Measurements from ENCODE around the gene WASF3.

Gene WASF3, protein sequence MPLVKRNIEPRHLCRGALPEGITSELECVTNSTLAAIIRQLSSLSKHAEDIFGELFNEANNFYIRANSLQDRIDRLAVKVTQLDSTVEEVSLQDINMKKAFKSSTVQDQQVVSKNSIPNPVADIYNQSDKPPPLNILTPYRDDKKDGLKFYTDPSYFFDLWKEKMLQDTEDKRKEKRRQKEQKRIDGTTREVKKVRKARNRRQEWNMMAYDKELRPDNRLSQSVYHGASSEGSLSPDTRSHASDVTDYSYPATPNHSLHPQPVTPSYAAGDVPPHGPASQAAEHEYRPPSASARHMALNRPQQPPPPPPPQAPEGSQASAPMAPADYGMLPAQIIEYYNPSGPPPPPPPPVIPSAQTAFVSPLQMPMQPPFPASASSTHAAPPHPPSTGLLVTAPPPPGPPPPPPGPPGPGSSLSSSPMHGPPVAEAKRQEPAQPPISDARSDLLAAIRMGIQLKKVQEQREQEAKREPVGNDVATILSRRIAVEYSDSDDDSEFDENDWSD

DNA sequence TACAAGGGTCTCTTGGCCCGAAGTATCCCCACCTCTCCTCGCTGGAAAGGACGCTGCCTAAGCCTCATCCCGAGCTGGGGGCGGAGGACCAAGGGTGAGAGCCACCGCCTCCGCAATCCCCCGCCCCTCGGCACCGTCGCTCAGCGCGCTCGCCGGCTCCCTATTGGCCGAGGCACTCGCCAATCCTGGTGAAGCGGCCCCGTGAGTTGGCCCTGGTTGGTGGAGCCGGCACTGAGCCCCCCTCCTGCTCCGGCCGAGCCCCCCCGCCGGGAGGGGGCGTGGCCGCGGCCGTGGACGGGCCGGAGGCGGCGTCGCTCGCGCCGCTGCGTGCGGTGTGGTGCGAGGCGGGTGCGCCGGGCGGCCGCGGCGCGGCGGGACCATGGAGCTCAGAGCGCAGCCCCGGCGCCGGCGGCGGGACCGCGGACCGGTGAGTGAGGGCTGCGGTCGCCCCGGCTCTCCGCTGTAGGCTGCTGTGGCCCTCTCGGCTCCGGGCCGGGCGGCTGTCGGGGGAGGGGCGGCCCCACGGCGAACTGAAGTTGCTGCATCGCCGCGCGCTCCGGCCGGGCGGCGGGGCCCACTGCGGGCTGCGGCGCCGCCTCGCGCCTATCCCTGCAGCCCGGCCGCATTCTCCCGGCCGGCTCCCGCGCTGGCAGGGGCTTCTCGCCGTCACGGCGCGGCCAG lies at the start of gene WASF3:
Gene WASF3 (plus strand): TSS at position 291 of the 681 bp plus-strand sequence. CDS start 84,588 bp downstream, outside the sequence.
- DNase-seq (ENCODE audit: low spot score), result peak; percentile 96

DNA sequence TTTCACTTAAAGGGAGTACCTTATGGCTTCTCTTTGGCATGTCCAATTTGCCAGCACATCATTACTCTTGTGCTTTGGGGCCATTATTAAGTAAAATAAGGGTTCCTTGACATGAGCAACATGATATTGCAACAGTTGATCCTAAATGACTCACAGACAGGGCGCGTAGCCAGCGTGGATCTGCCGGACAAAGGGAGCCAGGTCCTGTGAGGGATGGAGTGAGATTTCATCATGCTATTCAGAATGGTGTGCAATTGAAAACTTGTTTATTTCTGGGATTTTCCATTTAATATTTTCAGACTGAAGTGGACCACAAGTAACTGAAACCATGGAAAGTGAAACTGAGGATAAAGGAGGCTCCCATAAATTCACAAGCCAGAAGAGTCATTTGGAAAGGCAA lies 48.6 kb upstream of the WASF3 start:
- DNase-seq (ENCODE audit: low spot score), result no peak

DNA sequence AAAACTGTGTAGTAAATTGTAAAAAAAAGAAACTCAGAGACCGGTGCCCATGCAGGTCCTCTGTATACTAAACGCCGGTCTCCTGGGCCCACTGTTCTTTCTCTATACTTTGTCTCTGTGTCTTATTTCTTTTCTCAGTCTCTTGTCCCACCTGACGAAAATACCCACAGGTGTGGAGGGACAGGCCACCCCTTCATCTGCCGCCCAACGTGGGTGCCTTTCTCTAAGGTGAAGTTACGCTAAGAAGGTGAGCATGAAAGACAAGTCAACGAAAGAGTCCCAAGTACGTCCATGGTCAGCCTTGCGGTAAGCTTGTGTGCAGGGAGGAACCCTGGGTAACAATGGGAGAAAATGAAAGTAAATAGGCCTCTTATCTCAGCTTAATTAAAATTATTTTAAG lies 48.0 kb upstream of the WASF3 start:
- no peak for DNase-seq (ENCODE audit: low spot score)

DNA sequence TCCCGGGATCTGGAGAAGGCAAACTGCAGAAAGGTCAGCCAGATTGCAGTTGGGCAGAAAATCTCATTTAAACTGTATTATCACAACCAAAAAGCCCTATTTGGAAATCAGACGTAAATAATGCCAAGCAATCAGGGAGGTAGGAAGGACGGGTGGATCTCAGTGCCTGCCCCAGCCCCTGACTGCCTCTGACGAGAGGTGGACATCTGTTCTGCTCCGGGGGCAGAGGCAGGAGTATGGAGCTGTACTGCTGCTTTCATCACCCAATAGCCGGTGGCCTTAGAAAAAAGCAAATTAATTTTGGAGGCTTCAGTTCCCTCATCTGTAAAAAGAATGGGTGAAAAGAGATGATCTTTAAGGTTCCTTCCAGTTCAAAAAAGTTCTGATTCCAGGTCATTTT lies 43.6 kb upstream of the WASF3 start:
- DNase-seq (ENCODE audit: low spot score), result no peak

DNA sequence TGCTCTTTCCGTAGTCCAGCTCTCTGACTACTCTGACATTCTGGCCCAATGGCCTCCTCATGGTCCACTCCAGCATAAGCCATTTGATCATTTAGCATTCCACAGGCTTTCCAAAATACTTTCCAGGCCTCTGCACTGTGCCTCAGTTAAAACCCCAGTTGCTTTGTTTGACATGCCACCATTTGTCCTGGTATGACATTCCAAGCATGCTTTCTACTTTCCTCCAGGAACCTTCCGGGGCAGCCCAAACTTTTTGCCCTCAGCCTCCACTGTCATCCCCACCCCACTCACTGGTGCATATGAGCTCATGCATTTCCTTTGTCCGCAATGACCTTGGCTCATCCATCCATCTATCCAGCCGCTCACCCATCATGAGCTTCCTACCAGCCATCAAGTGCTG lies 41.8 kb upstream of the WASF3 start:
- DNase-seq (ENCODE audit: low spot score), result no peak

DNA sequence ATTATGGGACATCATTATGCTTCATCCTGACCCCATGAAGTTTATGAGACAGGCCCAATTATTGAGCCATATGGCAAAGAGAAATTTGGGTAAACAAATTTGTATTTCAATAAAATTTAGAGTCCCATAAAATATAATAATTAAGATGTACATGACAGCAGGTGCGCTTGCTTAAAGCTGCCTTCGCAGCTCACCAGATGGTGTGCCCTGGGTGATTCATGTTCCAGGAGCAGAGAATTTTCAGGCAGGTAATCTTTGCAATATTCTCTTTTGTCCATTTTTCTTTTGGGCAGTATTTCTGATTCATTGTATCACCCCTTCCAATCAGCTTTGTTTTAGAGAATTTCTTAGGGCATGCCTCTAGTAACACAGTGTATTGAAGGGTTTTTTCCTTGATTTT lies 39.5 kb upstream of the WASF3 start:
- DNase-seq (ENCODE audit: low spot score), result peak; percentile 80

DNA sequence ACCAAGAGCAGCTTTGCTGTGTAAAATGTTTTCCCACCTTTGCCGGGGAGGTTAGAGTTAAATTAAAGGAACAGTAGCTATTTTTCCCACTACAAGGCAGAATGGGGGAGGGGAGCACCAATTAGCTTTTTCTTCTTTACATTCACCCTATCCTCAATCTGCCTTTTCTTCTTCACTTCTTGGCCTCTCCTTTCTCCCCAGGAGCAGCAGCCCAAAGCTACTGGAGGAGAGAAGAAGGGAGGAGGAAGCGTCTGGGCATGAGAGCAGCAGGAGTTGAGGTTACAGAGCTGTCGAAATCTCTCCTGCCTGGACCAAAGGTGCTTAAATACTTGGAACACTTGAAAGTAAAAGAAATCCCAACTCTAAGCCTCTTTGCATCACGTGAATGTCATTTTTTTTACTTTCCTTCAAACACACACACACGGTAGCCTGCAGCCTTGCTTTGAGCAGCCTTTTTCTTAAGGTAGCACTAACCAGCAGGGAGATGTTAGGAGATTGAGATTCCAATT lies 39.0 kb upstream of the WASF3 start:
- DNase-seq (ENCODE audit: low spot score), result peak; percentile 46

DNA sequence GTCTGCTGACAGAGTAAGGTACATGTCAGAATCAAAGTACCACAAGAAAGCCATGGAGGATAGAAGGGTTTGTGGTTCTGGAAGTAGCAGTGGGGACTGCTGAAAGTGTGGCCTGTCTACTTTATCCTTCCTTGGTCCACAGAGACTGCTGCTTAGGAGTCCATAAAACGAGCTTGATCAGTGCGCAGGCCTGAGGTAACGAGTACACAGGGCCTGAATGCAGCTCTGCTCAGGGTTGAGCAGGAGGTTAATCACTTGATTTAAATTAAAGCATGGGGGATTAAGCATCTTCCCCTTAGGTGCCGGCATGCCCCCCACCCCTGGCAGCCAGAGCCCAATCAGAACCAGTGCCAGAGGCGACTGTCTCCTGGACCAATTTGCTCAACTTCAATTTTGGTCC lies 34.9 kb upstream of the WASF3 start:
- peak; percentile 9 for DNase-seq (ENCODE audit: low spot score)

DNA sequence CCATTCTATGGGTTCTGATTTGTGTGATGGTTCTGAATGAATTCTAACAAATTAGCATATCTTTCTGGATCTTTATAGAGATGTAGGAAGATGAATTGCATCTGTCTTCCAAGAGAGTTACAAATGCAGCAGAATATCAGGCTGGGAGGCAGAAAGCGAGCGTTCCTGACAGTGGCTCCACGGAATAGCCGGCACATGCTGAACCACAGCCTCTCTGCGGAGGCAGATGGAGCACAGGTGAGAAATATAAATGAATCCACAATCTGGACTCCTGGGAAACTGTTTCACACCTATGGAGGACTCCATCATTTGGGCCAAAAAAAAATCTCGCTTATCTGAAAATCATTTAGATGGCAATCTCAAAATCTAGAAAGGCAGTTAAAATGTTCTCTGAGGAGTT lies 34.5 kb upstream of the WASF3 start:
- peak; percentile 73 for DNase-seq (ENCODE audit: low spot score)

DNA sequence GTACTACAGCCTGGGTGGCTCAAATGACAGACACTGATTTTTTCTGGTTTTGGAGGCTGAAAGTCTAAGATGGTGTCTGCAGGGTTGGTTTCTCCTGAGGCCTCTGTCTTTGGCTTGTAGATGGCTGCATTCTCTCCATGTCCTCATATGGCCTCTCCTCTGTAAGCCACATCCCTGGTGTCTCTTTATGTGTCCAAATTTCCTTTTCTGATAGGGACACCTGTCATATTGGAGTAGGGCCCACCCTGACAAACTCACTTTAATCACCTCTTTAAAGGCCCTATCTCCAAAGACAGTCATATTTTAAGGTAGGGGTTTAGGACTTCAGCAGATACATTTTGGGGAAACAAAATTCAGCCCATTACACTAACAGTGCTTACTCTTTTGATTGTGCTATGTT lies 32.0 kb upstream of the WASF3 start:
- peak; percentile 74 for DNase-seq (ENCODE audit: low spot score)

DNA sequence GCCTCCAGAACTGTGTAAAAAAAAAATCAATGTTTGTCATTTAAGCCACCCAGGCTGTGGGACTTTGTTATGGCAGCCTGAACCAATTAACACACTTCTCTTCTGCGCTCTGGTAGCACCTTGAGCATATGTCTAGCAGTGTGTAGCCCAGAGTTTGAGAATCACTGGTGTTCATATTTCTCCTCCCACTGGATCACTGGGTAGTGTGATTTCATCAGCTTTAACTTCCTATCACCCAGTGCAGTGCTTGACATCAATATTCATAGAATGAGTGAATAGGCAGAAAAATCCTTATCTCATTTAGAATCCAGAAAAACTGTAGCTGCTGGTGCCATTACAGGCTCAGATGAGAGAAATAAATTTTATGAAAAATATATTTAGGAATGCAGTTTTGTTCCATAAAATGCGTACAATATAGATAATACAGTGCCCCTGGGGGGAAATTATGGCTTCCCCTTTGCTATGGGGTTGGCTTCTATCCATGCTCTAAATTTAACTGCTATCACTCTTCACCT lies 30.7 kb upstream of the WASF3 start:
- peak; percentile 8 for DNase-seq (ENCODE audit: low spot score)

DNA sequence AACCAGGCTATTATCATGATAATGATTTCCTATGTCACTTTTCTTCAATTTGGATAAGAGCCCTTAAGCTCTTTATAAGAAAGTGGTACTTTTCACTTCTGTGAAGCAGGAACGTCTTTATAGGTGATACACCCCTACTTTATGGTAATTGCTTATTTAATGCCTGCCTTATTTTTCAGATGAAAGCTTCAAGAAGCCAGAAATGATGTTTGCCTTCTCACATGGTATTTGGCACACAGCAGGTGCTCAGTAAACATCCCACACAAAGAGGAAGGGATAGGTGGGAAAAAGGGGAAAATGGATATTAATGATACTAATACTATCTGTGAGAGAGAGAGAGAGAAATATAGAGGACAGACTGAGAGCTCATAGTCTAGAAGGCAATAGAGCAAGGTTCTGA lies 29.0 kb upstream of the WASF3 start:
- no peak for DNase-seq (ENCODE audit: low spot score)

DNA sequence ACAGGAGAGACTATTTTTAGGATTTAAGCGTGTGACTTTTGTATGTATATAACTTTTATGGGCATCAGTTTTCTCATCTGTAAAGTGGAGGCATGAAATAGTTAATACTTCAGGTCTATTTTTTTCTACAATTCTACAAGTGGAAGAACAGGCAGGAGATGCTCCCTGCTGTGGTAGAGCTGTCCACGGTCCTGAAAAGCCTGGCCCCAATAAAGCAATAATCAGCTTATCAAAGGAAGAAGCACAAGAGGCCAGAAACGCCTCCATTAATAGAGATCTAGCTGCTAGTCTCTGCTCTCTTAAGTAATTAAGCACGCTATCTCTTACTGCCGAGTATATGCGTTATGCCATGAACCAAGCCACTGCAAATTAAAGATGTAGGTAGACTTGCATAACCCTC lies 28.0 kb upstream of the WASF3 start:
- no peak for DNase-seq (ENCODE audit: low spot score)

DNA sequence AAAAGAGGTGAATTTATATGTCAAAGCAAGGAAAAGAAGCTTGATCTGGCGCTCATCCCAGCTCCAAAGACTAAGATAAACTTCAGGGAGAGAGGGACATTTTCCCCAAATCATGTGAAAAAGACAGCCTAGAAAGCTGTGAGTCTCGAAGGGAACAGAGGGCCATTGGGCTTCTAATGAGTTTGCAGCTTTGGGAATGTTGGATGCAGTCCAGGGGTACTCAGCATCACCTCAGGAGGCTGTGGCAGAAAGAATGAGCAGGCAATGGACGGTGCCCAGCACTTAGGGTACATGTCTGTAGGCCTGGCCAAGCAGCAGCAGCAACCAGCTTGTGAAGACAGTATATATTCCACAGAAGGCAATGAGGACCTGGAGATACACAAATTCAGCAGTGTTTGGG lies 25.7 kb upstream of the WASF3 start:
- peak; percentile 53 for DNase-seq (ENCODE audit: low spot score)

DNA sequence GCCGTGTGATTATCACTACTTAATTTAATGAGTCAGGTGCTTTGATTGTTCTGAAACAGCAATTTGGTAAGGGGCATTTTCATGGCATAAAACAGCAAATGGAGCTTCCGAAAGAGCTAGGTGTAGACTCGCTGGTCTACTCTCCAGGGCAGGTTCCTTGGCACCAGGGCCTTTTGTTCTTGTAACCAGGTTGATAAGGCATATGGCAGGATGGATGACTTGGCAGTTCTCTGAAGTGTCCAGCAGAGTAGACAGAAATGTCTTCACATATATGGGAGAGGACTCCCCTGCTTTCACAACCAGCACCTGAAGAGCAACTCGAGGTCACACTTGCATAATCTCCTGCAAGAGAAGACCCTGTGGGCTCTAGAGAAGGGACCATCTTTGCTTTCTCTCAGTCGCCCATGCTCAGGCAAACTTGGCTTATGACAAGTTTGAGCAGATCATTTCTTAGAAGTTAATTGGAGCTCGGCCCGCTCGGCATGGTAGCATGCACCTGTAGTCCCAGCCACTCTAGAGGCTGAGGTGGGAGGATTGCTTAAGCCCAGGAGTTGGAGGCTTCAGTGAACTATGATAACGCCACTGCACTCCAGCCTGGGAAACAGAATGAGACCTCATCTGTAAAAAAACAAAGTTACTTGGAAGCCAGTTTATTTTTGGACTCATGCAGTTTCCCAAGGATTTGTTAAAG lies 23.3 kb upstream of the WASF3 start:
- peak; percentile 47 for DNase-seq (ENCODE audit: low spot score)

DNA sequence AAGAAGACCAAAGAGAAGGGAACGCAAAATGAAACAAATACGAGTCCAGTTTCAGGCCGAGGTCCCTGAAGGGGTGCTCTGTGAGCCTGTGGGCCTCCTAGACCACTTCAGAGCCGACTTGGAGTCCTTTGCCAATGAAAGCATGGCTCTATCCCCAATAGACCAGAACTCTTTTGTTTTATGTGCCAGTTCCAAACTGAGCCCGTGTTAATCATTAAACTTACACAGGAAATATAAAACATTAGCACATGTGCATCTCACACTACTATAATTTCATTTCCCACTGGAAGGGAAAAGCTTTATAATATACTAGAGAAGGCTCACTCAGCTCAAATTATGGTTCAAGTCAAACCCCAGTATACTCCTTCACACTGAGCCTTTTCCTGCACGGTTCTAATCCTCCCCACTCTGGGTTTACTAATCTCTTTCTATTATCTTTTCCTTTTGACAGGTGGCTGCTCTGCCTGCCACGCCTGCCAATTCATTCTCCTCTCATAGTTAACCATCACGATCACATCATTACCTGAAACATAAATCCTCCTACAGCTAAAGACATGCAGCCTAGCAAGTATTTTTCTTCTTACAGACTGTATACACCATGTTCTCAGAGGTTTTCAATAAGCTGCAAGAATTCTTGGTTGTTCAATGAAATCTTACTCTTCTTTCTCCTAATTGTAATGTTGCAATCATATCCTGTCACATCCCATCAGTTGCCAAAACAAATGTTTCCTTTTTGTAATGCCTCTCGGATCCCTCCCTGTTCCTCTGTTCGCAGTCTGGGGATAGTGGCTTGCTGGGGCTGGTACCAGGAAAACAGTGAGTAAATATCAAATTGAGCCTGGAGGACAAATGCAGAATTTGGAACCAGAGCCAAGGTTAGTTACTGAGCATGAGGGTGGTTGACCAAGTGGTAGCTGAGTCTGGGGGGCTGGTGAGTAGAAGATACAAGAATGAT lies 18.8 kb upstream of the WASF3 start:
- peak; percentile 70 for DNase-seq (ENCODE audit: low spot score)

DNA sequence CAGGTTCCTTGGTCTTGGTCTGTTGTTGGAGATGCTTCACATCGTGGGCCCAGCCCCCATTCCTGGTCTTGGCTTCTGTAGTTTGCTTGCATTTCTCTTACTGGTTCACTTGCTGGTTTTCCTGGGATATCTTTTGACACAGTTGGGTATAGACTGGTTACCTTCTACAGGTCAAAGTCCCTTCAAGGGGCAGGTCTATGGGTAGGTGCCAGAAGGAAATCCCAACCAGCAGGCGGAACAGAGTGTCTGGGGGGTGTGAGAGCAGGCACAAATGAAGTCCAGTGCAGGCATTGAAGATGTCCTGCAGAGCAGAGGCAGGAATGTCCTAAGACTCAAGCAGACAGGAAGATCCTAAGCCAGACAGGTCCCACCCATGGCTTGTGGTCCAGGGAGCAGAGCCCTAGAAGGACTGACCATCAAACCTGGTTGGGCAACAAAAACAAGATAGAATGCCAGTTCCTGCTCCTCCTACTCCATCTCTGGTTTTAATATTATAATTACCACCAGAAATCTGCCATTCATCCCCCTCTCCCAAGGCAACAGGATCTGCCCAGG lies 17.7 kb upstream of the WASF3 start:
- no peak for DNase-seq (ENCODE audit: low spot score)

DNA sequence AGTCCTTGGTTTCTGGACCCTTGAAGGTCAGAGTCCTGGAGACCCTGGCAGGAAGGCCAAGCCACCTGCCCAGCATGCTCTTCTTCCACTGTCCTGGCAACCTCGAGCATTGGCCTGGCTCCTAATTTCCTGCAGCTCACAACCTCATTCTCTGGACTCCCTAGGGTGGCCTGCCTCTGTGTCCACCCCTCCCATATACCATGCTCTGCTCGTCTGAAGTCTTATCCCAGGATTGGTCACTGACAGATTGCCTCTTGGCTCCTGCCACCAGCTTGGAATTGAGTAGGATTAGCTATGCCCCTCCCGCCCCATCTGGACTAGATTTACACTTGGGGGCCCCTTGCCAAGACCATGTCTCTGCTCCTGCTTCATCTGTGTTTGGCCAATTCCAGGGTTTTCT lies 17.1 kb upstream of the WASF3 start:
- peak; percentile 94 for DNase-seq (ENCODE audit: low spot score)

DNA sequence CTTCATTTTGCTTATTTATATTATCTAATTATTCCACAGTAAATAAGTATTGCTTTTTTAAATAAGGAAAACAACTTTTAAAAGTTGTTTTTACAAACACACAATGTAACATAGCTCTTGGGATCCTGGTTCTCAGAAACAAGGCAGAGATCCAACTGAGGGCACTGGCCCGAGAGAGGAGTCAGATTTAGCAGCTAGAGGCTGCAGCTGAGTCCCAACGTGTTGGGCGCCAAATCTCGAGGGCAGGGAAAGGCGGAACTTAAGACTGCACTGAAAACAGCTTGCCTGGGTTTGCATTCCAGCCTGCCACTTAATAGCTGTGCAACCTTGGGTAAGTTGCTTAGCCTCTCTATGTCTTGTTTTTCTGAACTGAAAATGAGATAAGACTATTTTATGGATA lies 16.4 kb upstream of the WASF3 start:
- peak; percentile 75 for DNase-seq (ENCODE audit: low spot score)

DNA sequence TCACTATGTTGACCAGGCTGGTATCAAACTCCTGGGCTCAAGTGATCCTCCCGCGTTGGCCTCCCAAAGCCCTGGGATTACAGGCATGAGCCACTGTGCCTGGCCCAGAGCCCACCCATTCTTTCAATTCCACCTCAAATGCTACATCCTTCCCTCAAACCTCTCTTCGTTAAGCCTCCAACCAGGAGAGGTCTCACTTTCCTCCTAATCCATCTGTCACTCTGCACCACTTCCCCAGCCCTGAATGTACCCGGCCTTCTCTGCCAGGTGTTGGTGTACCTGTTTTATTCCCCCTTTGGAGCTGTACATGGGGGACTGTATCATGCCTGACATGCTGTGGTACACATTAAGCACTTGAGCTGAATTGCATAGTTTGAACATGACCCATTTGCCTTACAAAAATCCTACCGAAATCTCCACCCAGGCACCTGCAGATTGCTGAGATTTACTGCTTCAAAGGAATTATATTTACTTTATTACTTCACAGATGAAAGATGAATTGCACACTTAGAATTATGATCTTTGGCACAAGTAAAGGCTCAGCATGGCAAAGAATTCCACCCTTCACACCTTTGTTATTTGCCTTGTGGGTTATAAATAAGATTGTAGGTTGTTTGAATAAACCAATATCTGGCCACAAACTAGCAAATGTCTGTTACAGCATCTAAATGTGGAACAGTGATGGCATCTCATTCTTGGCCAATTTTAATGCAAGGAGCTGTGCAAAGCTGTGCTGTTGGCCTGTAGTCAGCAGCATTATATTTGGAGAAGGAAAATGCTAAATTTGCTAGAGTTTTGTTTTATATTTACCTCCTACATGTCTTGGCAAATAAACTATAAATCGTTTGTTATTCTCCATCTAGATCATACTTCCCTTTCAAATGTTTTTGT lies 15.6 kb upstream of the WASF3 start:
- peak; percentile 81 for DNase-seq (ENCODE audit: low spot score)

All from cerebellar cortex (tissue), 1 donor.